NCI-H345 treated with DMSO at 0.1 percent for 48 hours (cell line): ENCODE data around the gene TMC6.
"Not testable (repeated sequence)": the region's sequence is repeated elsewhere in the genome, so short reads cannot be mapped to it uniquely, and the experiment has no call there.

ENCODE experiments used
- DNase-seq: peaks from one replicate; lab custom pipeline; 2025; ENCODE audit not compliant: unreplicated experiment; lab: John Stamatoyannopoulos, UW

Gene TMC6

GRCh38 chr17:78082988-78083387, 45.6 kb downstream of the TMC6 start:
- peak; percentile 98 for DNase-seq

GRCh38 chr17:78082355-78082872, 46.1 kb downstream of the TMC6 start:
- DNase-seq, result not testable (repeated sequence)

- DNase-seq, result no peak
Measured at GRCh38 chr17:78081551-78081950, 47.0 kb downstream of the TMC6 start.

GRCh38 chr17:78079253-78079652, 49.3 kb downstream of the TMC6 start:
- DNase-seq, result no peak

GRCh38 chr17:78075545-78075944, 53.0 kb downstream of the TMC6 start:
- DNase-seq, result no peak

GRCh38 chr17:78075011-78075410, 53.5 kb downstream of the TMC6 start:
- DNase-seq, result no peak

GRCh38 chr17:78072961-78073360, 55.6 kb downstream of the TMC6 start:
- DNase-seq, result no peak

- DNase-seq, result no peak
Measured at GRCh38 chr17:78069695-78070094, 58.9 kb downstream of the TMC6 start.

GRCh38 chr17:78066976-78067375, 61.6 kb downstream of the TMC6 start:
- DNase-seq, result not testable (repeated sequence)

GRCh38 chr17:78064708-78065107, 63.8 kb downstream of the TMC6 start:
- no peak for DNase-seq

- no peak for DNase-seq
Measured at GRCh38 chr17:78063489-78063888, 65.1 kb downstream of the TMC6 start.

GRCh38 chr17:78062596-78062995, 66.0 kb downstream of the TMC6 start:
- DNase-seq, result no peak
